AG04450 (cell line): Measurements from ENCODE around the gene DKKL1. TPM values are rescaled to one million over a fixed set of nuclear protein-coding genes. Genes with fewer than 3 reads are reported as not detected.

Experiments
- CTCF ChIA-PET: fragments of 300-600, 350-600 bp; formaldehyde crosslinking; extraction: SDS; loops from one replicate; lab custom pipeline; 2022; ENCODE audit warnings: antibody characterized with exemption, inconsistent platforms; lab: Charles Lee
- POLR2A ChIA-PET: fragments of 350-600 bp; formaldehyde crosslinking; extraction: SDS; loops from one replicate; lab custom pipeline; 2021; ENCODE audit warnings: antibody characterized with exemption, inconsistent platforms; lab: Yijun Ruan, JAX
- DNase-seq: peaks from one replicate; pipeline ENCODE4 v3.0.0-alpha.2; 2011; ENCODE audit warnings: low read depth, low spot score
- H3K27ac ChIP-seq: one replicate; pipeline ENCODE4 v1.5.1; 2012; ENCODE audit warnings: low read depth, low read length, control low read depth
- H3K27me3 ChIP-seq: one replicate; pipeline ENCODE4 v1.6.0; 2012; ENCODE audit warnings: low read length; ENCODE audit not compliant: control insufficient read depth, insufficient read depth
- H3K4me3 ChIP-seq: 2 replicates; pipeline ENCODE4 v1.5.1; 2011; ENCODE audit warnings: mild to moderate bottlenecking, low read depth, low read length, control low read depth
- H3K9me3 ChIP-seq: 2 replicates; pipeline ENCODE4 v1.5.1; 2012; ENCODE audit warnings: low read length; ENCODE audit not compliant: control insufficient read depth, insufficient read depth
- polyA plus RNA-seq: library from polyadenylated mRNA; depleted of rRNA; stranded (reverse); fragments of >200 nt; gene quantifications from 2 replicates; pipeline ENCODE4 v1.2.3, GENCODE V29; 2011
- TF ChIP-seq, protein P1 (sequence below): IDR thresholded peaks from 2 replicates; pipeline ENCODE4 v1.5.1; 2011; ENCODE audit warnings: low read depth, low read length, control low read depth, inconsistent platforms

DKKL1 gene
- polyA plus RNA-seq, 1 experiment, result 0.14 TPM

- ChIA-PET POLR2A (no interaction called here), CTCF (no interaction called here)
- Histone ChIP-seq H3K27me3 (peaks cover 76% of the 10 kb centered on the region), H3K9me3 (no peaks in the 10 kb centered on the region; the same call in 1 of the 2 replicates), H3K27ac (no peak overlapping the region), H3K4me3 (no peak overlapping the region)
- TF ChIP-seq, protein P1, sequence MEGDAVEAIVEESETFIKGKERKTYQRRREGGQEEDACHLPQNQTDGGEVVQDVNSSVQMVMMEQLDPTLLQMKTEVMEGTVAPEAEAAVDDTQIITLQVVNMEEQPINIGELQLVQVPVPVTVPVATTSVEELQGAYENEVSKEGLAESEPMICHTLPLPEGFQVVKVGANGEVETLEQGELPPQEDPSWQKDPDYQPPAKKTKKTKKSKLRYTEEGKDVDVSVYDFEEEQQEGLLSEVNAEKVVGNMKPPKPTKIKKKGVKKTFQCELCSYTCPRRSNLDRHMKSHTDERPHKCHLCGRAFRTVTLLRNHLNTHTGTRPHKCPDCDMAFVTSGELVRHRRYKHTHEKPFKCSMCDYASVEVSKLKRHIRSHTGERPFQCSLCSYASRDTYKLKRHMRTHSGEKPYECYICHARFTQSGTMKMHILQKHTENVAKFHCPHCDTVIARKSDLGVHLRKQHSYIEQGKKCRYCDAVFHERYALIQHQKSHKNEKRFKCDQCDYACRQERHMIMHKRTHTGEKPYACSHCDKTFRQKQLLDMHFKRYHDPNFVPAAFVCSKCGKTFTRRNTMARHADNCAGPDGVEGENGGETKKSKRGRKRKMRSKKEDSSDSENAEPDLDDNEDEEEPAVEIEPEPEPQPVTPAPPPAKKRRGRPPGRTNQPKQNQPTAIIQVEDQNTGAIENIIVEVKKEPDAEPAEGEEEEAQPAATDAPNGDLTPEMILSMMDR, result no peak
- DNase-seq, result no peak
These were observed 55.5 kb downstream of the DKKL1 start for GRCh38 chr19:49419173-49419572.

DNA sequence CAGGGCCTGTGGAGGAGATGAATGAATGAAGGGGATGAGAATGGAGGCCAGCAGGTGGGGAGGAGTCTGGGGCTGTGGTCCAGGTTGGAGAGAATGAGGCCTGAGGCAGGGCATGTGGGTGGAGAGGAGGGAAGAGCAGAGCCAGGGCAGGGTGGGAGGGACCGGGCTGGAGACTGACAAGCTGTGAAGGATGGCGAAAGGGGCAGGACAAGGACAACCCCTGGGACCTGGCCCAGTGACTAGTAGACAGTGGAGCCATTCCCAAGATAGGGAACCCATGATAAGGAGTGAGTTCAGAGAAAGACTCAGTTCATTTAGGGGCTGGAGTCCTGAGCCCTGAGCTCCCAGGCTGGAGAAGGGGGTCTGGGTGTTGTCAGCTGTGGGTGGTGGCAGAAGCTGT, 56.5 kb downstream of the DKKL1 start:
- TF ChIP-seq, protein P1, result no peak
- no peak for DNase-seq
- no peaks in the 10 kb centered on the region; the same call in 1 of the 2 replicates for H3K9me3 ChIP-seq
- POLR2A ChIA-PET, result no interaction called here
- no peak overlapping the region for H3K27ac ChIP-seq
- CTCF ChIA-PET, result no interaction called here
- H3K4me3 ChIP-seq, result no peak overlapping the region
- H3K27me3 ChIP-seq, result peaks cover 83% of the 10 kb centered on the region

- CTCF ChIA-PET, result no interaction called here
- H3K4me3 ChIP-seq, result no peak overlapping the region
- TF ChIP-seq, protein P1, result no peak
- peaks cover 3% of the 10 kb centered on the region; the same call in 1 of the 2 replicates for H3K9me3 ChIP-seq
- no peak for DNase-seq
- peaks cover 87% of the 10 kb centered on the region for H3K27me3 ChIP-seq
- H3K27ac ChIP-seq, result no peak overlapping the region
- POLR2A ChIA-PET, result no interaction called here
These were observed 57.6 kb downstream of the DKKL1 start for GRCh38 chr19:49421039-49421877.

GRCh38 chr19:49421878-49422202, 58.2 kb downstream of the DKKL1 start:
- no peak for DNase-seq

More at GRCh38 chr19:49421878-49422202, 58.2 kb downstream of the DKKL1 start:
- no peak overlapping the region for H3K4me3 ChIP-seq
- ChIA-PET CTCF (no interaction called here), POLR2A (no interaction called here)
- H3K27me3 ChIP-seq, result peaks cover 89% of the 10 kb centered on the region
- H3K9me3 ChIP-seq, result peaks cover 4% of the 10 kb centered on the region; the same call in 1 of the 2 replicates
- TF ChIP-seq, protein P1, result no peak
- no peak overlapping the region for H3K27ac ChIP-seq
